Mesendoderm (in vitro differentiated cells): ENCODE measurements around the gene ARHGAP26.

Experiments
- DNase-seq: peaks from one replicate; pipeline ENCODE4 v3.0.0; 2013
- H2AK5ac ChIP-seq: 2 replicates; pipeline ENCODE4 v1.6.1; 2013; ENCODE audit warnings: low read length, inconsistent platforms
- H2BK120ac ChIP-seq: 2 replicates; pipeline ENCODE4 v1.6.1; 2013; ENCODE audit warnings: low read depth, mild to moderate bottlenecking, low read length, moderate library complexity, mixed read lengths
- H2BK15ac ChIP-seq: replicated peaks from 2 replicates; pipeline ENCODE4 v1.6.1; 2013; ENCODE audit warnings: low read depth, mild to moderate bottlenecking, moderate library complexity
- H2BK5ac ChIP-seq: 2 replicates; pipeline ENCODE4 v1.6.1; 2013; ENCODE audit warnings: low read length, inconsistent platforms
- H3K18ac ChIP-seq: 2 replicates; pipeline ENCODE4 v1.6.1; 2013; ENCODE audit warnings: mild to moderate bottlenecking, low read length, mixed read lengths
- H3K23ac ChIP-seq: one replicate; pipeline ENCODE4 v1.6.1; 2013; ENCODE audit warnings: low read length
- H3K27ac ChIP-seq: 2 replicates; pipeline ENCODE4 v1.5.1; 2013; ENCODE audit warnings: low read depth, mild to moderate bottlenecking, inconsistent platforms, low read length, moderate library complexity
- H3K27me3 ChIP-seq: 2 replicates; pipeline ENCODE4 v1.6.1; 2013; ENCODE audit warnings: low read length, control low read depth, mild to moderate bottlenecking, inconsistent platforms; ENCODE audit not compliant: insufficient read depth, poor library complexity
- H3K36me3 ChIP-seq: 2 replicates; pipeline ENCODE4 v1.6.1; 2013; ENCODE audit warnings: low read length, inconsistent platforms; ENCODE audit not compliant: control insufficient read depth, insufficient read depth
- H3K4ac ChIP-seq: one replicate; pipeline ENCODE4 v1.6.1; 2013; ENCODE audit warnings: low read depth, mild to moderate bottlenecking, low read length, moderate library complexity
- H3K4me1 ChIP-seq: 2 replicates; pipeline ENCODE4 v1.6.1; 2013; ENCODE audit warnings: low read depth, low read length, inconsistent platforms; ENCODE audit not compliant: control insufficient read depth
- H3K4me2 ChIP-seq: 2 replicates; pipeline ENCODE4 v1.6.1; 2013; ENCODE audit warnings: low read length
- H3K4me3 ChIP-seq: 2 replicates; pipeline ENCODE4 v1.5.1; 2013; ENCODE audit warnings: mild to moderate bottlenecking, low read length
- H3K56ac ChIP-seq: one replicate; pipeline ENCODE4 v1.6.1; 2013; ENCODE audit warnings: low read length
- H3K79me1 ChIP-seq: 2 replicates; pipeline ENCODE4 v1.6.1; 2013; ENCODE audit warnings: low read length, inconsistent platforms
- H3K79me2 ChIP-seq: 2 replicates; pipeline ENCODE4 v1.6.1; 2013; ENCODE audit warnings: mild to moderate bottlenecking, low read length; ENCODE audit not compliant: control insufficient read depth, insufficient read depth
- H3K9ac ChIP-seq: 2 replicates; pipeline ENCODE4 v1.6.1; 2013; ENCODE audit warnings: low read length, inconsistent platforms
- H4K5ac ChIP-seq: one replicate; pipeline ENCODE4 v1.6.1; 2013; ENCODE audit warnings: low read length
- H4K8ac ChIP-seq: one replicate; pipeline ENCODE4 v1.6.1; 2013; ENCODE audit warnings: low read depth, mild to moderate bottlenecking, control low read depth, low read length, moderate library complexity
- WGBS: extraction: QIAGEN DNeasy Blood & Tissue Kit; methylation state at CpG from one replicate; pipeline ENCODE4 v1.1.7; 2013; ENCODE audit warnings: low lambda C conversion rate, missing lambda C conversion rate; ENCODE audit not compliant: insufficient coverage; ENCODE audit errors: extremely low coverage; 5-methylcytosine and 5-hydroxymethylcytosine counted together

The ARHGAP26 gene

GRCh38 chr5:142777850-142778249 lies 7.7 kb downstream of the ARHGAP26 start:
- H2AK5ac ChIP-seq: no peak overlapping the region
- no peaks in the 10 kb centered on the region for H3K27me3 ChIP-seq
- H3K36me3 ChIP-seq: no peaks in the 10 kb centered on the region
- no peak overlapping the region for H3K18ac ChIP-seq
- H2BK15ac ChIP-seq: no peak overlapping the region
- no peak overlapping the region for H3K4me3 ChIP-seq
- peaks cover 4% of the 10 kb centered on the region for H3K4me1 ChIP-seq
- H3K9ac ChIP-seq: no peak overlapping the region
- peaks cover 2% of the 10 kb centered on the region for H3K79me2 ChIP-seq
- no peak overlapping the region for H4K8ac ChIP-seq
- no peak overlapping the region for H3K4ac ChIP-seq
- no peak overlapping the region for H3K27ac ChIP-seq
- DNase-seq: no peak
- H3K79me1 ChIP-seq: peaks cover 8% of the 10 kb centered on the region
- H3K4me2 ChIP-seq: no peak overlapping the region
- no peak overlapping the region for H2BK5ac ChIP-seq
- H2BK120ac ChIP-seq: no peak overlapping the region
- no CpG with 5 or more reads among the region's 3 CpGs for WGBS
- no peak overlapping the region for H4K5ac ChIP-seq
- no peak overlapping the region for H3K23ac ChIP-seq
- H3K56ac ChIP-seq: no peak overlapping the region

DNA sequence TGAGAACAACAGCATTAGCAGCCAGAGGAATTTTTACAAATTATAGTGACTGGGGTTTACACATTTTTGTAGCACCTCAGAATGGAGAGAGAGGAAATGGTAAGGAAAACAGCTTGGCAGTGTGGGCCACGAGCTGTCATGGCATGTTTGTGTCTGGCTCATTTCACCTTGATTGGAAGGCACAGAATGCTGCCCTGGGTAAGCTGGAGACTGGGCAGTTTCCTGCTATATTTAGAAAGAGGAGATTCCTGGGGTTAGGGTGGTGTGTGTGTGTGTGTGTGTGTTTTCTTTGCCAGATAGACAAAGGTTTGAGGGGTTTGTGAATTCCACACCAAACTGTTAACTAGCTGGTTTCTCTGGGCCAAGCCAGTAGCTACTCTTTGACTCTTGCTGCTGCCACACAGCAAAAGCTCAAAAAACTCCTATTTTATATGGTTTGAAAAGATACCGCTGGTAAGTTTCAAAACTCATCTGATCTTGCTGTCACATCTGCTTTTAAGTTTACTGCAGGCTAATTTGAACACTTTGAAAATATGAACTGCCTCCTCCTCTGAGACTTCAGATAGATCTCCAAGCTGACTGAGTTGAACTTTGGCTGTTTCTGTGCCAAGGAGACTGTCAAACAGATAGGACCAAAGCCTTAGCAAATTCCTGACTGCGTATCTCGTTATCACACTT lies 9.1 kb downstream of the ARHGAP26 start:
- H3K79me1 ChIP-seq: peaks cover 5% of the 10 kb centered on the region
- no peaks in the 10 kb centered on the region for H3K36me3 ChIP-seq
- no peak overlapping the region for H2AK5ac ChIP-seq
- no peak overlapping the region for H3K27ac ChIP-seq
- peak; percentile 67 for DNase-seq
- H3K4me3 ChIP-seq: no peak overlapping the region
- no peak overlapping the region for H2BK15ac ChIP-seq
- peaks cover 2% of the 10 kb centered on the region for H3K79me2 ChIP-seq
- H3K4me2 ChIP-seq: no peak overlapping the region
- no peaks in the 10 kb centered on the region for H3K27me3 ChIP-seq
- H4K5ac ChIP-seq: no peak overlapping the region
- H3K18ac ChIP-seq: peak overlapping the region; percentile 19
- no CpG with 5 or more reads among the region's 4 CpGs for WGBS
- no peak overlapping the region for H2BK5ac ChIP-seq
- no peak overlapping the region for H3K23ac ChIP-seq
- peaks cover 8% of the 10 kb centered on the region for H3K4me1 ChIP-seq
- no peak overlapping the region for H2BK120ac ChIP-seq
- H3K56ac ChIP-seq: no peak overlapping the region
- H4K8ac ChIP-seq: no peak overlapping the region
- no peak overlapping the region for H3K4ac ChIP-seq
- no peak overlapping the region for H3K9ac ChIP-seq

DNA sequence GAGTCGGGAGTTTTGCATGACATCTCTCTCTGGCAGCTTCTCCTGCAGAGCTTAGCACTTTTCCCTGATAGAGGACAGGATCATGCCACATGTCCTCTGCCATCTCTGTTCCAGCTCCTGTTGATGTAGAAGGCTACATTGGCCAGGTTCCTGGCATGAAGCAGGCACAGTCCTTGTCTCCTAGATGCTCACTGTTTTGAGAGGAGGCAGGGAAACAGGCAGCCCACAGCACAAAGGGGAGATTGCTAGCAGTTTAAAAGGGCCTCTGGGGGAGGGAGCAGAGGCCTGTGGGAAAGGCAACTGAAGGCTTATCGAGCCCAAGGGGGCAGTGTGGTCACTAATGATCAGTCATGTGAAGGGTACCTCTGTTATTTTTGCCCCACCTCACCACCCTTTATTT lies 10.7 kb downstream of the ARHGAP26 start:
- no peak overlapping the region for H4K5ac ChIP-seq
- H3K27ac ChIP-seq: no peak overlapping the region

GRCh38 chr5:142782976-142783530 lies 12.9 kb downstream of the ARHGAP26 start:
- Histone ChIP-seq H2AK5ac (no peak overlapping the region), H3K4me3 (no peak overlapping the region), H3K9ac (no peak overlapping the region), H3K56ac (no peak overlapping the region), H3K36me3 (no peaks in the 10 kb centered on the region), H4K5ac (no peak overlapping the region), H3K4me1 (peaks cover 8% of the 10 kb centered on the region), H3K23ac (no peak overlapping the region), H4K8ac (no peak overlapping the region), H2BK120ac (no peak overlapping the region), H3K79me1 (peaks cover 2% of the 10 kb centered on the region), H2BK15ac (no peak overlapping the region), H3K79me2 (peaks cover 2% of the 10 kb centered on the region), H2BK5ac (no peak overlapping the region), H3K27ac (no peak overlapping the region), H3K27me3 (no peaks in the 10 kb centered on the region), H3K18ac (no peak overlapping the region), H3K4ac (no peak overlapping the region), H3K4me2 (no peak overlapping the region)
- DNase-seq: no peak
- no CpG with 5 or more reads among the region's 8 CpGs for WGBS

More for the DNA sequence above, 10.7 kb downstream of the ARHGAP26 start:
- H2BK120ac ChIP-seq: no peak overlapping the region
- H3K18ac ChIP-seq: no peak overlapping the region
- peaks cover 2% of the 10 kb centered on the region for H3K79me2 ChIP-seq
- no peak overlapping the region for H2BK15ac ChIP-seq
- DNase-seq: peak; percentile 38
- no peak overlapping the region for H3K23ac ChIP-seq
- H2BK5ac ChIP-seq: no peak overlapping the region
- peaks cover 8% of the 10 kb centered on the region for H3K4me1 ChIP-seq
- no peak overlapping the region for H3K4me2 ChIP-seq
- no peaks in the 10 kb centered on the region for H3K27me3 ChIP-seq
- no peak overlapping the region for H2AK5ac ChIP-seq
- H3K9ac ChIP-seq: no peak overlapping the region
- H3K4me3 ChIP-seq: no peak overlapping the region
- WGBS: no CpG with 5 or more reads among the region's 2 CpGs
- H3K4ac ChIP-seq: no peak overlapping the region
- H3K79me1 ChIP-seq: peaks cover 5% of the 10 kb centered on the region
- H3K36me3 ChIP-seq: no peaks in the 10 kb centered on the region
- H4K8ac ChIP-seq: no peak overlapping the region
- H3K56ac ChIP-seq: peak overlapping the region; percentile 68

DNA sequence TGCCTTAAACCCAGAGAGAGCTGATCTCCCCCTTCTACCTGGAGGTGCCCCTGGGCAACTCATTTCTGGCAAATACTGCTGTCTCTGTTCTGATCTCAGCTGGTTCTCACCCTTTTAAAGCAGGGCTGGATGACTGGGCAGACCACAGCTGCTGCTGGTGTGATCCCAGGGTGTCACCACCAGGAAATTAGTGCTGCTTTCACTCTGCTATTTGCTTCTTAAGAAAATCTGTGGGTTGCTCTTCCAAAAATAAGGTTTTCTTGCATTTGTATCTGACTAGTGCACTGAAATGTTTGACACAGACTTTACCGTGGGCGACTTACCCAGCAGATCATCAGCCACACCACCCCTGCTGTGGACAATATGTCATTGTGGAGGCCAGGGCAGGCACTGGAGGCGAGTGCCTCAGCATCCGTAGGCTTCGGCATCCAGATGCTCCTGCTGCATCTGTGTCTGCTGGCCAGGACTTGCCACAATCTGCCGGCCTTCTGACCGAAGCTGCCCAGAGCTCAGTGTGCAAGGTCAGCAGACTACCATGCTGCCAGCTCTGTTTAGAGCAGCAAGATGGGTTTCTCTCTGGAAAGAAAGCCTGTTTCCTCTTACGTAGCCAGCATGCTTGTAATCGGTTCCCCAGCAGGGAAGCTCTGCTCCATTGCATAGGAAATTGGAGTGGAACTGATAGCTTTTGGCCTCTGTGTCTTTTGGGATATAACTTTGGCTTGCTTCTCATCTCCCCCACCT lies 13.6 kb downstream of the ARHGAP26 start:
- no CpG with 5 or more reads among the region's 9 CpGs for WGBS
- no peak overlapping the region for H3K18ac ChIP-seq
- no peak overlapping the region for H3K4ac ChIP-seq
- H4K8ac ChIP-seq: no peak overlapping the region
- no peak overlapping the region for H4K5ac ChIP-seq
- peaks cover 2% of the 10 kb centered on the region for H3K79me1 ChIP-seq
- no peaks in the 10 kb centered on the region for H3K27me3 ChIP-seq
- no peak overlapping the region for H2BK5ac ChIP-seq
- H3K4me1 ChIP-seq: peaks cover 8% of the 10 kb centered on the region
- peaks cover 2% of the 10 kb centered on the region for H3K79me2 ChIP-seq
- H3K4me3 ChIP-seq: no peak overlapping the region
- no peak overlapping the region for H2BK120ac ChIP-seq
- peak; percentile 69 for DNase-seq
- no peak overlapping the region for H3K56ac ChIP-seq
- no peak overlapping the region for H3K4me2 ChIP-seq
- no peak overlapping the region for H2BK15ac ChIP-seq
- no peak overlapping the region for H3K27ac ChIP-seq
- no peak overlapping the region for H3K23ac ChIP-seq
- H3K9ac ChIP-seq: no peak overlapping the region
- H2AK5ac ChIP-seq: no peak overlapping the region
- no peaks in the 10 kb centered on the region for H3K36me3 ChIP-seq
